COLO829 (cell line): ENCODE data around the gene DNAH6.
"Not testable (repeated sequence)": the region's sequence is repeated elsewhere in the genome, so short reads cannot be mapped to it uniquely, and the experiment has no call there.

Experiments used
- DNase-seq: peaks from one replicate; pipeline ENCODE4 v3.0.0; 2012; ENCODE audit warnings: low spot score

DNAH6 gene

GRCh38 chr2:84516234-84516986 is at the start of gene DNAH6:
Gene DNAH6 (plus strand): TSS chr2:84516498. CDS start chr2:84517827, 1,329 bp downstream.
- DNase-seq, result peak; percentile 93

GRCh38 chr2:84467389-84467788 is 48.9 kb upstream of the DNAH6 start:
- DNase-seq, result no peak

- DNase-seq, result not testable (repeated sequence)
Observed at GRCh38 chr2:84472423-84472822, 43.9 kb upstream of the DNAH6 start.

- DNase-seq, result no peak
Observed at GRCh38 chr2:84472856-84473565, 43.3 kb upstream of the DNAH6 start.

- DNase-seq, result no peak
Observed at GRCh38 chr2:84474176-84474575, 42.1 kb upstream of the DNAH6 start.

GRCh38 chr2:84477886-84478285 is 38.4 kb upstream of the DNAH6 start:
- no peak for DNase-seq

- DNase-seq, result no peak
Observed at GRCh38 chr2:84478867-84479266, 37.4 kb upstream of the DNAH6 start.

GRCh38 chr2:84481702-84482101 is 34.6 kb upstream of the DNAH6 start:
- DNase-seq, result no peak

GRCh38 chr2:84482603-84483002 is 33.7 kb upstream of the DNAH6 start:
- no peak for DNase-seq

- no peak for DNase-seq
Observed at GRCh38 chr2:84483320-84483719, 33.0 kb upstream of the DNAH6 start.

- DNase-seq, result no peak
Observed at GRCh38 chr2:84486441-84487115, 29.7 kb upstream of the DNAH6 start.

- DNase-seq, result no peak
Observed at GRCh38 chr2:84487298-84487996, 28.9 kb upstream of the DNAH6 start.

GRCh38 chr2:84491256-84491655 is 25.0 kb upstream of the DNAH6 start:
- no peak for DNase-seq

- DNase-seq, result no peak
Observed at GRCh38 chr2:84491741-84492140, 24.6 kb upstream of the DNAH6 start.

GRCh38 chr2:84492571-84492970 is 23.7 kb upstream of the DNAH6 start:
- no peak for DNase-seq

- no peak for DNase-seq
Observed at GRCh38 chr2:84493514-84493913, 22.8 kb upstream of the DNAH6 start.

- DNase-seq, result no peak
Observed at GRCh38 chr2:84494070-84494469, 22.2 kb upstream of the DNAH6 start.

- DNase-seq, result no peak
Observed at GRCh38 chr2:84495539-84496146, 20.7 kb upstream of the DNAH6 start.

GRCh38 chr2:84496386-84496785 is 19.9 kb upstream of the DNAH6 start:
- DNase-seq, result no peak

GRCh38 chr2:84497285-84497684 is 19.0 kb upstream of the DNAH6 start:
- no peak for DNase-seq

GRCh38 chr2:84498150-84498799 is 18.0 kb upstream of the DNAH6 start:
- no peak for DNase-seq
